ENCODE data around the gene IFTAP. TPM values are rescaled to one million over a fixed set of nuclear protein-coding genes. Genes with fewer than 3 reads are reported as not detected.

Gene IFTAP
- total and polyA plus RNA-seq, 10 of the 15 experiments (the other 5 are each of a cell fraction or from before 2014, with no cell fraction given), result 0.32 to 1.0 (median 0.63) TPM; not detected in 2

GRCh38 chr11:36627006-36627405 lies 32.7 kb downstream of the IFTAP start:
- intact Hi-C loops (cut with micrococcal nuclease; ENCODE audit: unreplicated experiment), result no loop called here
- 8% methylated on average over 1 of the region's 1 CpG for WGBS (ENCODE audit: insufficient coverage, insufficient replicate concordance, low lambda C conversion rate, missing lambda C conversion rate)

More at GRCh38 chr11:36627006-36627405, 32.7 kb downstream of the IFTAP start:
- Histone ChIP-seq H2AFZ (ENCODE audit: control insufficient read depth, low read depth, low read length) (no peak overlapping the region), H3K4me3 (no peak overlapping the region), H3K27me3 (replicated peaks in 1 of 2; ENCODE audit: control insufficient read depth in 2 of 2, insufficient read depth in 2 of 2, low read length in 1 of 2) (no peaks in the 10 kb centered on the region; a peak in 1 of 4 replicates), H3K4me2 (ENCODE audit: control insufficient read depth, insufficient read depth) (no peak overlapping the region), H3K79me2 (ENCODE audit: control insufficient read depth, insufficient read depth, low read length) (no peaks in the 10 kb centered on the region), H3K27ac (ENCODE audit: control insufficient read depth, insufficient read depth) (no peak overlapping the region), H3K9me3 (replicated peaks; ENCODE audit: control insufficient read depth, insufficient read depth, low read length) (no peaks in the 10 kb centered on the region), H3K36me3 (ENCODE audit: control insufficient read depth in 2 of 2, insufficient read depth in 2 of 2, low read length in 1 of 2) (no peaks in the 10 kb centered on the region), H4K20me1 (ENCODE audit: control insufficient read depth, insufficient read depth) (no peaks in the 10 kb centered on the region), H3K4me1 (ENCODE audit: control insufficient read depth, insufficient read depth, low read length) (no peaks in the 10 kb centered on the region), H3K9ac (ENCODE audit: control insufficient read depth, insufficient read depth, low read length) (no peak overlapping the region)
- FAIRE-seq, result no peak
- no peak for ATAC-seq
- in situ Hi-C loops (cut with MboI), result no loop called here
- no peak for DNase-seq (ENCODE audit: low read depth, low spot score)
- CTCF ChIA-PET, result no interaction called here
- TF ChIP-seq MAX (IDR thresholded peaks at IDR 0.05; ENCODE audit: low read depth, low read length), result no peak
- no peak for TF ChIP-seq ZBTB4 (CRISPR knock-in tag; IDR thresholded peaks at IDR 0.05)
- no peak for TF ChIP-seq BCL11A (IDR thresholded peaks at IDR 0.05; ENCODE audit: low read depth, low read length)
- TF ChIP-seq YY1 (IDR thresholded peaks at IDR 0.05; ENCODE audit: low read depth, low read length), result no peak
- no peak for TF ChIP-seq SREBF1 (IDR thresholded peaks at IDR 0.05; ENCODE audit: low read length)
- TF ChIP-seq RCOR1 (conservative IDR thresholded peaks at IDR 0.05; ENCODE audit: low read depth, low read length), result no peak
- no peak for TF ChIP-seq MYC (IDR thresholded peaks at IDR 0.05; ENCODE audit: insufficient read depth, insufficient read length, insufficient replicate concordance, low read length, severe bottlenecking)
- BruUV-seq (replicated peaks), result no TSS peak
- SMC1A ChIA-PET (ENCODE audit: uncharacterized antibody, unreplicated experiment), result no interaction called here
- RAD21 ChIA-PET (ENCODE audit: unreplicated experiment), result no interaction called here
- POLR2A ChIA-PET, result no interaction called here
